ENCODE results near the gene LRRC51. TPM values are rescaled to one million over a fixed set of nuclear protein-coding genes. Genes with fewer than 3 reads are reported as not detected.
"Not testable (repeated sequence)": the region's sequence is repeated elsewhere in the genome, so short reads cannot be mapped to it uniquely, and the experiment has no call there.

LRRC51 gene
- total RNA-seq, 1 donor from 2014 or later, result 12.9 TPM

GRCh38 chr11:72139500-72139899 lies 58.9 kb downstream of the LRRC51 start:
- DNase-seq (ENCODE audit: low spot score), result no peak

- no peak for DNase-seq (ENCODE audit: low spot score)
Measured at GRCh38 chr11:72140661-72141060, 60.0 kb downstream of the LRRC51 start.

DNA sequence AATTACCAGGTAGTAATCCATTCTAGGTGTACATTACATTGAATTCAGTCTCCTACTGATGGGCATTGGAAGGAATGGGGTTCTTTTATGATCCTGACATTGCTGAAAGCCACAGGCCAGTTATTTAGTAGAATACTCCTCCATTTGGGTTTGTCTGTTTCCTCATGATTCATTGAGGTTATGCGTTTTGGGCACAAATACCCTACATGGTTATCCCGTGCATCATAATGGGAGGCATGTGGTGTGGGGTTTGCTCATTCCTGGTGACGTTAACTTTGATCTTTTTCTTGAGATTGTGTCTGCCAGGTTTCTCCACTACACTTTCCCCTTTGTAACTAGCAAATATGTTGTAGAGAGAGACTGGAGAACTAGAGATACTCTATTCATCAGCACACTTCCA lies 60.4 kb downstream of the LRRC51 start:
- no peak for DNase-seq (ENCODE audit: low spot score)

DNA sequence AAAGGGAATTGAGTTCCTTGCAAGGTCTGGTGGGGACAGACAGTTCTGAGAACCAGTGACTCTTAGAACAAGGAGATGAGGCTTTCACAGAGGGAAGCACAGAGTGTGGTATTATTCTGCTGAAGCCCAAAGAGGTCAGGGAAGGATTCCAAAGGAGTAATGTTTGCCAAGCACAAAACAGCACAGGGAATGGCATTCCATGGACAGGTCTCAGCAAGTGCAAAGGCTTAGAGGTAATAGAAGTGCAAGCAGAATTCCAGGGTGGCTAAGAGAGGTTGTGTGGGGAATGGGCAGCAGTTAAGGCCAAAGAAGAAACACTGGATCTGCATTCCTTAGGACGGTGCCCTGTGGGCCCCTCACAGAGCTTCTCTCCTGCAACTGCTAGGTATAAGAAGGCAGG lies 61.4 kb downstream of the LRRC51 start:
- not testable (repeated sequence) for DNase-seq (ENCODE audit: low spot score)

GRCh38 chr11:72142543-72142942 lies 61.9 kb downstream of the LRRC51 start:
- DNase-seq (ENCODE audit: low spot score), result not testable (repeated sequence)

- DNase-seq (ENCODE audit: low spot score), result peak; percentile 13
Measured at GRCh38 chr11:72144807-72145565, 64.3 kb downstream of the LRRC51 start.

Other genes starting within 250 kb of the LRRC51 start
- gene DEFB108B, start 247.7 kb upstream of the LRRC51 start, total RNA-seq, result not detected
- not detected for gene DEFB131B, start 202.4 kb upstream of the LRRC51 start, total RNA-seq
- 11.6 TPM for gene XNDC1N, start 152.3 kb upstream of the LRRC51 start, total RNA-seq
- 38.7 TPM for gene RNF121, start 151.8 kb upstream of the LRRC51 start, total RNA-seq
- 10.6 TPM for gene IL18BP, start 81.9 kb upstream of the LRRC51 start, total RNA-seq
- gene NUMA1, start 308 bp upstream of the LRRC51 start, total RNA-seq, result 261 TPM
- 81.7 TPM for gene LAMTOR1, start 22.4 kb downstream of the LRRC51 start, total RNA-seq
- not detected for gene TOMT, start 25.1 kb downstream of the LRRC51 start, total RNA-seq
- 33.3 TPM for gene ANAPC15, start 31.8 kb downstream of the LRRC51 start, total RNA-seq
- 0.26 TPM for gene FOLR3, start 54.9 kb downstream of the LRRC51 start, total RNA-seq
- gene FOLR1, start 111.3 kb downstream of the LRRC51 start, total RNA-seq, result 7.0 TPM
- gene FOLR2, start 135.9 kb downstream of the LRRC51 start, total RNA-seq, result 18.9 TPM
- gene INPPL1, start 143.9 kb downstream of the LRRC51 start, total RNA-seq, result 225 TPM
- 0.14 TPM for gene PHOX2A, start 163.3 kb downstream of the LRRC51 start, total RNA-seq

Data from mucosa of gallbladder (tissue), 1 donor.